Progenitor cell of endocrine pancreas (in vitro differentiated cells): ENCODE measurements around the gene SNED1. TPM values are rescaled to one million over a fixed set of nuclear protein-coding genes. Genes with fewer than 3 reads are reported as not detected.

Experiments used
- DNase-seq: peaks from one replicate; pipeline ENCODE4 v3.0.0; 2021; ENCODE audit warnings: low spot score; ENCODE audit not compliant: unreplicated experiment
- H3K27ac Mint-ChIP-seq: 2 replicates; pipeline ENCODE4 v1.8.0; 2021; ENCODE audit warnings: mild to moderate bottlenecking, moderate library complexity, mixed read lengths
- H3K27me3 Mint-ChIP-seq: 2 replicates; pipeline ENCODE4 v1.8.0; 2021; ENCODE audit warnings: mixed read lengths
- H3K36me3 Mint-ChIP-seq: 2 replicates; pipeline ENCODE4 v1.8.0; 2022; ENCODE audit warnings: mixed read lengths; ENCODE audit not compliant: insufficient read depth
- H3K4me1 Mint-ChIP-seq: 2 replicates; pipeline ENCODE4 v1.8.0; 2021; ENCODE audit warnings: low read depth, mixed read lengths
- H3K4me3 Mint-ChIP-seq: 2 replicates; pipeline ENCODE4 v1.8.0; 2021; ENCODE audit warnings: low read depth, mild to moderate bottlenecking, moderate library complexity, mixed read lengths
- H3K9me3 Mint-ChIP-seq: 2 replicates; pipeline ENCODE4 v1.8.0; 2021; ENCODE audit warnings: low read depth, mixed read lengths
- total RNA-seq: library from RNA; stranded (reverse); gene quantifications from 2 replicates; pipeline ENCODE4 v1.2.1, GENCODE V29; 2021
- TF ChIP-seq, protein P1 (sequence below): fragments of 200-600 bp; sonication (generic); IDR thresholded peaks from one replicate; pipeline ENCODE4 v1.5.0; 2021; ENCODE audit warnings: antibody characterized with exemption, mild to moderate bottlenecking; ENCODE audit not compliant: unreplicated experiment

SNED1 gene
- total RNA-seq, 1 donor from 2014 or later: 2.2 TPM

DNA sequence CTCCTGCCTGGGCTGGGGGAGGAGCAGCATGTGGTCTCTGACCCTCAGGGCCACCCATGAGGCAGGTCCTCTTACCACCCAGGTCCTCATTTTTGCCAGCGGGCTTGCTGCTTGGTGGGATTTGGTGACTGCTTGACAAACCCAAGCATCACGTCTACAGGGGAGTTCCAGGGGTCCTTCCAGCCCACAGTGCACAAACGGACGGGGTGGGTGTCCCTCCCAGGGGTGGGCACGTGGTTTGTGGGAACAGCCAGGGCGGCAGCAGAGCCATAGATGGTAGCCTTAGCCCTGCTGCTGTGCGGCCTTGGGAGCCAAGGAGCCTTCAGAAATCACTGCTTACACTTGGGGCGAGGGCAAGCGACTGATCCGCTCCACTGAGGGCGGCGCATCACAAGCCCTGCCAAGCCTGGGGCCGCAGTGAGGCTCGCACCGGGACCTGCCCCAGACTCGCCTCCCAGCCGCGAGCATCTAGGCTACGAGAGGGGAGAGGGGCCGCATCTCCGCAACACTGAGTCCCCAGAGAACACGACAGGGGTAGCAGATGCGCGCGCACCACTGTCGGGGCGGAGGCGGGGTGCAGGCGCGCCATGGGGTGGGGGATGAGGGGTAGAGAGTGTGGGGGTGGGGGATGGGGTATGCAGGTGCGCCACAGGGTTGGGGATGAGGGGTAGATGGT, 36.9 kb downstream of the SNED1 start:
- no peaks in the 10 kb centered on the region for H3K9me3 Mint-ChIP-seq
- TF ChIP-seq, protein P1, sequence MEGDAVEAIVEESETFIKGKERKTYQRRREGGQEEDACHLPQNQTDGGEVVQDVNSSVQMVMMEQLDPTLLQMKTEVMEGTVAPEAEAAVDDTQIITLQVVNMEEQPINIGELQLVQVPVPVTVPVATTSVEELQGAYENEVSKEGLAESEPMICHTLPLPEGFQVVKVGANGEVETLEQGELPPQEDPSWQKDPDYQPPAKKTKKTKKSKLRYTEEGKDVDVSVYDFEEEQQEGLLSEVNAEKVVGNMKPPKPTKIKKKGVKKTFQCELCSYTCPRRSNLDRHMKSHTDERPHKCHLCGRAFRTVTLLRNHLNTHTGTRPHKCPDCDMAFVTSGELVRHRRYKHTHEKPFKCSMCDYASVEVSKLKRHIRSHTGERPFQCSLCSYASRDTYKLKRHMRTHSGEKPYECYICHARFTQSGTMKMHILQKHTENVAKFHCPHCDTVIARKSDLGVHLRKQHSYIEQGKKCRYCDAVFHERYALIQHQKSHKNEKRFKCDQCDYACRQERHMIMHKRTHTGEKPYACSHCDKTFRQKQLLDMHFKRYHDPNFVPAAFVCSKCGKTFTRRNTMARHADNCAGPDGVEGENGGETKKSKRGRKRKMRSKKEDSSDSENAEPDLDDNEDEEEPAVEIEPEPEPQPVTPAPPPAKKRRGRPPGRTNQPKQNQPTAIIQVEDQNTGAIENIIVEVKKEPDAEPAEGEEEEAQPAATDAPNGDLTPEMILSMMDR: no peak
- no peaks in the 10 kb centered on the region for H3K4me1 Mint-ChIP-seq

DNA sequence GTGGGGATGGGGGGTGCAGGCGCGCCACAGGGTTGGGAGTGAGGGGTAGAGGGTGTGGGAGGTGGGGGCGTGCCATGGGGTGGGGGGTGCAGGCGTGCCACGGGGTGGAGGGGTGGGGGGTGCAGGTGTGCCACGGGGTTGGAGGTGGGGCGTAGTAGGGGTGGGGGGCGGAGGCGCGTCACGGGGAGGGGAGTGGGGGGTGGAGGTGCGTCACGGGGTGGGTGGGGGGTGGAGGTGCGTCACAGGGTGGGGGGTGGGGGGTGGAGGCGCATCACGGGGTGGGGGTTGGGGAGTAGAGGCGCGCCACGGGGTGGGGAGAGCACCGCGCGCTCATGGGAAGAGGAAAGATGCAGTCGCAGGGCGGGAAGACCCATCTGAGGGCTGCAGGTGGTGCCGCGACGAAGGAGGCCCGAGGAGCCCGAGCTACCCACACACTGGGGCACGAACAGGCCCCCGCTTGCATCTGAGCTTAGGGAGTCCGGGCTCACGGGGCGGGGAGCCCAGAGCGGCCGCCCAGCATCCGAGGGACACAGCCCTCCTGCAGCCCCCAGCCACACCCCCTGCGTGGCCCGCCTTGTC, 37.5 kb downstream of the SNED1 start:
- no peaks in the 10 kb centered on the region for H3K36me3 Mint-ChIP-seq
- no peaks in the 10 kb centered on the region for H3K9me3 Mint-ChIP-seq
- TF ChIP-seq, protein P1: no peak
- no peak overlapping the region for H3K4me3 Mint-ChIP-seq
- H3K4me1 Mint-ChIP-seq: no peaks in the 10 kb centered on the region
- peaks cover 42% of the 10 kb centered on the region for H3K27me3 Mint-ChIP-seq
- no peak for DNase-seq
- H3K27ac Mint-ChIP-seq: no peak overlapping the region

More for the DNA sequence above, 36.9 kb downstream of the SNED1 start:
- Mint-ChIP-seq H3K36me3 (no peaks in the 10 kb centered on the region), H3K27me3 (peaks cover 37% of the 10 kb centered on the region), H3K4me3 (no peak overlapping the region), H3K27ac (no peak overlapping the region)
- no peak for DNase-seq

DNA sequence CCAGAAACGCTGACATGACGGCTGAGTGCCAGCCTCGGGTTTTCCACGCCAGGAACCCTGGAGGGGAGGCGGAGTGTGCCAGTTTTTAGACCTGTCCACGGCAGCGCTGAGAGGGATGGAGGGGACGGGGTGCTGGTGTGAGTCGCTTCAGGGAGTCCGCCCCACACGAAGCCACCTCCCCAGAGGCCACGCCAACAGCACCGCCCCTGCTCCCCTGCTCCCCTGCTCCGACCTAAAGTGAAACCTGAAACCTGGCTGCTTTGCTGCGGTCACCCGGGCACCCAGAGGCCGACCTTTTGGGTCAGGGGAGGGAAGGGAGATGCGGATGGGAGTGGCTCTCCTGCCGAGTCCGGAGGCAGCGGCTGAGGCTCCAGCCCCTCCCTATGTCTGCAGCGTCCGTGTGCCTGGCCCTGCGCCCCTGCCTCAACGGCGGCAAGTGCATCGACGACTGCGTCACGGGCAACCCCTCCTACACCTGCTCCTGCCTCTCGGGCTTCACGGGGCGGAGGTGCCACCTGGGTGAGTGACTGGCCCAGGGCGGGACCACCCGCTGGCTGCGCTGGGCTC, 38.1 kb downstream of the SNED1 start:
- Mint-ChIP-seq H3K36me3 (no peaks in the 10 kb centered on the region), H3K27ac (no peak overlapping the region), H3K4me3 (no peak overlapping the region), H3K9me3 (no peaks in the 10 kb centered on the region), H3K4me1 (no peaks in the 10 kb centered on the region), H3K27me3 (peaks cover 44% of the 10 kb centered on the region)
- TF ChIP-seq, protein P1: no peak
- DNase-seq: no peak

DNA sequence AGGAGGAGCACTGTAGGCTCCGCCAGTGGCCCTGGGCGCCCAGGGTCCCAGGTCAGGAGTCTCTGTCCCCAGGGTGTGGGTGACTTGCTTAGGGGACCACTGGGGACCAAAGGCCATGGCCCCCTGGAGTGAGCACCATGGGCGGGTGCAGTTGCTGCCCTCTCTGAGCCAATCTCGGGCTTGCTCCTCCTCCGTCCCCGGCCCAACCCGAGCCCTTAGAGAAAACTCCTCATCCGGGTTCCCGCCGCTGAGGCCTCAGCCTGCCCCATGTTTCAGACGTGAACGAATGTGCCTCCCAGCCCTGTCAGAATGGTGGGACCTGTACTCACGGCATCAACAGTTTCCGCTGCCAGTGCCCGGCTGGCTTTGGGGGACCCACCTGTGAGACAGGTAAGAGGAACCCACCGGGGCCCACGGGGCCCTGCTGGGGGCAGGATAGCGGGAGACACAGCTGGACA, 38.6 kb downstream of the SNED1 start:
- H3K4me3 Mint-ChIP-seq: peak overlapping the region; percentile 26
- TF ChIP-seq, protein P1: no peak
- H3K4me1 Mint-ChIP-seq: no peaks in the 10 kb centered on the region
- no peaks in the 10 kb centered on the region for H3K36me3 Mint-ChIP-seq
- no peak for DNase-seq
- peaks cover 45% of the 10 kb centered on the region for H3K27me3 Mint-ChIP-seq
- H3K9me3 Mint-ChIP-seq: no peaks in the 10 kb centered on the region
- H3K27ac Mint-ChIP-seq: no peak overlapping the region

DNA sequence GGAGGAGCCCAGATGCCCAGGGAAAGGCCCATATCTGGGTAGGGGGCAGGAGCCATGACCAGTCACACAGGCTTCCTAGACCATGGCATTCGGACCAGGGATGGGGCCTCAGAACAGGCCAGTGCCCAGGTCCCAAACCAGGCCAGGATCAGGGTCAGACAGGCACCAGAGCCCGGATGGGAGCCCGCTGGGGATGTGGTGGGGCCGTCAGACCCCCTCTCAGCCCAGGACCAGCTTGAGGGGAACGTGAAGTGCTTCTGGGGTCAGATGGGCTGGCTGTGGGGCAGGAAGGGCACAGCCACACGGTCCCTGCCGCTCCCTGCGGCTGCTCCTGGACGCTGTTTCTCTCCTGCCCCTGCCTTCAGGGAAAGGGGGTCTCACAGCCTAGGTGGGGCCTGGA, 39.1 kb downstream of the SNED1 start:
- Mint-ChIP-seq H3K27ac (no peak overlapping the region), H3K4me3 (no peak overlapping the region), H3K27me3 (peaks cover 49% of the 10 kb centered on the region), H3K9me3 (no peaks in the 10 kb centered on the region), H3K4me1 (no peaks in the 10 kb centered on the region), H3K36me3 (no peaks in the 10 kb centered on the region)
- no peak for DNase-seq
- TF ChIP-seq, protein P1: no peak
